Lower leg skin (tissue), 4 donors: ENCODE data around the gene EXOC6B. TPM values are rescaled to one million over a fixed set of nuclear protein-coding genes. Genes with fewer than 3 reads are reported as not detected.

Experiments
- DNase-seq, 2 donors: peaks; one replicate each; pipeline ENCODE4 v3.0.0-alpha.2; 2019; ENCODE audit warnings: low spot score in 2 of 2
- H3K4me3 ChIP-seq: fragments of 200-600 bp; sonication (generic); 2 replicates; pipeline ENCODE4 v1.5.1; 2017; ENCODE audit warnings: mild to moderate bottlenecking, low read depth; ENCODE audit not compliant: poor library complexity, severe bottlenecking
- POLR2A ChIP-seq, 2 donors: fragments of 450-650 bp; IDR thresholded peaks; one replicate each; pipeline ENCODE4 v1.6.1; 2016 to 2017; ENCODE audit warnings: antibody characterized with exemption in 2 of 2, mild to moderate bottlenecking in 1 of 2, moderate library complexity in 1 of 2
- WGBS, 2 donors: methylation state at CpG; one replicate each; pipeline ENCODE4 v1.1.5; 2018; 5-methylcytosine and 5-hydroxymethylcytosine counted together
- intact Hi-C: fragments of 100-400 bp; cut with DNase I; formaldehyde crosslinking; loops from one replicate; pipeline ENCODE4 v1.15.0; 2023; ENCODE audit warnings: low total_unique reads
- total RNA-seq, 4 donors: library from RNA; depleted of rRNA; stranded (reverse); fragments of >200 nt; gene quantifications; one replicate each; pipeline ENCODE4 v1.1.0, GENCODE V29; 2016
- TF ChIP-seq, protein P1 (sequence below), 3 donors: fragments of 450-650 bp; IDR thresholded peaks; one replicate each; pipeline ENCODE4 v1.5.1; 2016; ENCODE audit warnings: antibody characterized with exemption in 3 of 3, mild to moderate bottlenecking in 3 of 3, moderate library complexity in 2 of 3

EXOC6B gene
- total RNA-seq, 4 donors from 2014 or later = 85.8 to 164 (median 103) TPM

- 80 to 87% methylated on average over 9 to 10 of the region's 10 CpGs for WGBS, 2 donors
- TF ChIP-seq POLR2A (IDR thresholded peaks at IDR 0.05) = no peak
- TF ChIP-seq, protein P1, sequence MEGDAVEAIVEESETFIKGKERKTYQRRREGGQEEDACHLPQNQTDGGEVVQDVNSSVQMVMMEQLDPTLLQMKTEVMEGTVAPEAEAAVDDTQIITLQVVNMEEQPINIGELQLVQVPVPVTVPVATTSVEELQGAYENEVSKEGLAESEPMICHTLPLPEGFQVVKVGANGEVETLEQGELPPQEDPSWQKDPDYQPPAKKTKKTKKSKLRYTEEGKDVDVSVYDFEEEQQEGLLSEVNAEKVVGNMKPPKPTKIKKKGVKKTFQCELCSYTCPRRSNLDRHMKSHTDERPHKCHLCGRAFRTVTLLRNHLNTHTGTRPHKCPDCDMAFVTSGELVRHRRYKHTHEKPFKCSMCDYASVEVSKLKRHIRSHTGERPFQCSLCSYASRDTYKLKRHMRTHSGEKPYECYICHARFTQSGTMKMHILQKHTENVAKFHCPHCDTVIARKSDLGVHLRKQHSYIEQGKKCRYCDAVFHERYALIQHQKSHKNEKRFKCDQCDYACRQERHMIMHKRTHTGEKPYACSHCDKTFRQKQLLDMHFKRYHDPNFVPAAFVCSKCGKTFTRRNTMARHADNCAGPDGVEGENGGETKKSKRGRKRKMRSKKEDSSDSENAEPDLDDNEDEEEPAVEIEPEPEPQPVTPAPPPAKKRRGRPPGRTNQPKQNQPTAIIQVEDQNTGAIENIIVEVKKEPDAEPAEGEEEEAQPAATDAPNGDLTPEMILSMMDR (IDR thresholded peaks at IDR 0.05) = no peak
- intact Hi-C loops = no loop called here
- no peak overlapping the region for H3K4me3 ChIP-seq
- peak in 1 of 2 donors; percentile 68 for DNase-seq
These were observed 699.4 kb downstream of the EXOC6B start for GRCh38 chr2:72126186-72127100.

Other genes starting within 250 kb of the EXOC6B start
- 10 to 100 TPM in 3 of 4 donors, 1 to 10 TPM in 1; 8.0 to 20.3 (median 15.0) TPM for gene SPR, start 61.4 kb upstream of the EXOC6B start, total RNA-seq
- under 1 TPM in 1 of 4 donors, not detected in 3; 0.26 TPM for gene EMX1, start 91.5 kb upstream of the EXOC6B start, total RNA-seq
- 10 to 100 TPM in 3 of 4 donors, 1 to 10 TPM in 1; 8.4 to 18.3 (median 15.3) TPM for gene SFXN5, start 245.7 kb upstream of the EXOC6B start, total RNA-seq